Osteoblast (primary cell): Measurements from ENCODE around the gene FXYD2. TPM values are rescaled to one million over a fixed set of nuclear protein-coding genes. Genes with fewer than 3 reads are reported as not detected.

Experiments
- DNase-seq: peaks from one replicate; pipeline ENCODE4 v3.0.0; 2011; ENCODE audit warnings: low spot score, mixed read lengths; ENCODE audit not compliant: insufficient read length; ENCODE audit errors: missing footprints
- H2AFZ ChIP-seq: 2 replicates; pipeline ENCODE4 v1.6.0; 2011; ENCODE audit warnings: mild to moderate bottlenecking, low read length
- H3K27ac ChIP-seq: 2 replicates; pipeline ENCODE4 v1.5.1; 2011; ENCODE audit warnings: mild to moderate bottlenecking, low read depth, low read length, moderate library complexity
- H3K27me3 ChIP-seq: 2 replicates; pipeline ENCODE4 v1.6.0; 2012; ENCODE audit warnings: mild to moderate bottlenecking, control low read depth, inconsistent platforms, low read length, moderate library complexity; ENCODE audit not compliant: insufficient read depth
- H3K36me3 ChIP-seq: 2 replicates; pipeline ENCODE4 v1.5.1; 2011; ENCODE audit warnings: mild to moderate bottlenecking, low read length, control low read depth, moderate library complexity; ENCODE audit not compliant: insufficient read depth
- H3K4me1 ChIP-seq: 2 replicates; pipeline ENCODE4 v1.5.1; 2011; ENCODE audit warnings: mild to moderate bottlenecking, low read length, control low read depth, moderate library complexity; ENCODE audit not compliant: insufficient read depth
- H3K4me2 ChIP-seq: 2 replicates; pipeline ENCODE4 v1.6.0; 2011; ENCODE audit warnings: mild to moderate bottlenecking, low read length; ENCODE audit not compliant: insufficient read depth
- H3K4me3 ChIP-seq: fragments of 200-600 bp; sonication (generic); 3 replicates; pipeline ENCODE4 v1.5.1; 2012; ENCODE audit warnings: mild to moderate bottlenecking, low read length, inconsistent platforms; ENCODE audit not compliant: insufficient read depth
- H3K79me2 ChIP-seq: 2 replicates; pipeline ENCODE4 v1.6.0; 2012; ENCODE audit warnings: mild to moderate bottlenecking, low read length, control low read depth, inconsistent platforms; ENCODE audit not compliant: insufficient read depth
- H3K9me3 ChIP-seq: 2 replicates; pipeline ENCODE4 v1.5.1; 2011; ENCODE audit warnings: low read depth, low read length, control low read depth
- H4K20me1 ChIP-seq: 2 replicates; pipeline ENCODE4 v1.6.0; 2012; ENCODE audit warnings: mild to moderate bottlenecking, low read length, control low read depth; ENCODE audit not compliant: insufficient read depth
- CTCF ChIP-seq: IDR thresholded peaks from 2 replicates; pipeline ENCODE4 v1.5.1; 2011; ENCODE audit warnings: mild to moderate bottlenecking, low read depth, low read length, moderate library complexity; ENCODE audit errors: extremely low read depth
- total RNA-seq: library from RNA; depleted of rRNA; stranded (reverse); fragments of >200 nt; gene quantifications from 2 replicates; pipeline ENCODE4 v1.2.3, GENCODE V29; 2012

FXYD2 gene
- total RNA-seq, 1 donor: not detected

GRCh38 chr11:117860139-117860538 is 35.6 kb upstream of the FXYD2 start:
- H3K36me3 ChIP-seq: no peaks in the 10 kb centered on the region
- H2AFZ ChIP-seq: no peak overlapping the region
- no peak overlapping the region for H3K4me3 ChIP-seq
- H4K20me1 ChIP-seq: no peaks in the 10 kb centered on the region
- H3K27me3 ChIP-seq: no peaks in the 10 kb centered on the region
- H3K4me2 ChIP-seq: no peak overlapping the region
- no peak for TF ChIP-seq CTCF
- no peak for DNase-seq
- no peaks in the 10 kb centered on the region for H3K4me1 ChIP-seq
- H3K79me2 ChIP-seq: no peaks in the 10 kb centered on the region
- no peak overlapping the region for H3K27ac ChIP-seq
- H3K9me3 ChIP-seq: no peaks in the 10 kb centered on the region

- no peak for TF ChIP-seq CTCF
- DNase-seq: no peak
- H3K79me2 ChIP-seq: no peaks in the 10 kb centered on the region
- H3K36me3 ChIP-seq: no peaks in the 10 kb centered on the region
- H3K4me1 ChIP-seq: no peaks in the 10 kb centered on the region
- no peak overlapping the region for H3K27ac ChIP-seq
- no peak overlapping the region for H3K4me3 ChIP-seq
- no peak overlapping the region for H3K4me2 ChIP-seq
- H2AFZ ChIP-seq: no peak overlapping the region
- H3K27me3 ChIP-seq: no peaks in the 10 kb centered on the region
- H3K9me3 ChIP-seq: no peaks in the 10 kb centered on the region
- no peaks in the 10 kb centered on the region for H4K20me1 ChIP-seq
These were observed 35.1 kb upstream of the FXYD2 start for GRCh38 chr11:117859488-117860112.

- H4K20me1 ChIP-seq: no peaks in the 10 kb centered on the region
- no peak overlapping the region for H2AFZ ChIP-seq
- H3K27me3 ChIP-seq: no peaks in the 10 kb centered on the region
- H3K27ac ChIP-seq: no peak overlapping the region
- H3K4me2 ChIP-seq: no peak overlapping the region
- no peaks in the 10 kb centered on the region for H3K9me3 ChIP-seq
- H3K4me1 ChIP-seq: no peaks in the 10 kb centered on the region
- H3K4me3 ChIP-seq: no peak overlapping the region
- DNase-seq: no peak
- no peaks in the 10 kb centered on the region for H3K79me2 ChIP-seq
- H3K36me3 ChIP-seq: no peaks in the 10 kb centered on the region
- no peak for TF ChIP-seq CTCF
These were observed 34.5 kb upstream of the FXYD2 start for GRCh38 chr11:117859061-117859460.

GRCh38 chr11:117857734-117858414 is 33.3 kb upstream of the FXYD2 start:
- Histone ChIP-seq H3K27me3 (no peaks in the 10 kb centered on the region), H3K27ac (no peak overlapping the region), H3K4me3 (no peak overlapping the region), H3K4me1 (no peaks in the 10 kb centered on the region), H3K9me3 (no peaks in the 10 kb centered on the region), H3K4me2 (no peak overlapping the region), H3K36me3 (no peaks in the 10 kb centered on the region), H2AFZ (no peak overlapping the region), H4K20me1 (no peaks in the 10 kb centered on the region), H3K79me2 (no peaks in the 10 kb centered on the region)
- DNase-seq: peak; percentile 54
- TF ChIP-seq CTCF: no peak
